COLO829 (cell line): Measurements from ENCODE around the gene DLGAP4.
A peak's percentile ranks its signal among the peaks of the same experiment; 100 is the strongest.
"Not testable (repeated sequence)": the region's sequence is repeated elsewhere in the genome, so short reads cannot be mapped to it uniquely, and the experiment has no call there.

Experiments used
- DNase-seq: peaks from one replicate; pipeline ENCODE4 v3.0.0; 2012; ENCODE audit warnings: low spot score

Gene DLGAP4

DNA sequence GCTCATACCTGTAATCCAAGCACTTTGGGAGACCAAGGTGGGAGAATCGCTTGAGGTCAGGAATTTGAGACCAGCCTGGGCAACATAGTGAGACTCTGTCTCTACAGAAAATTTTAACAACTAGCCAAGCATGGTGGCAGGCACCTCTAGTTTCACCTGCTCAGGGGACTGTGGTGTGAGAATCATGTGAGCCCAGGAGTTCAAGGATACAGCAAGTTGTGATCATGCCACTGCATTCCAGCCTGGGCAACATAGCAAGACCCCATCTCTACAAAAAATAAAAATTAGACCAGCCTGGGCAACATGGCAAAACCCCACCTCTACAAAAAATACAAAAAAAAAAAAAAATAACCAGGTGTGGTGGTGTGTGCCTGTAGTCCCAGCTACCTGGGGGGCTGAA, 73.8 kb downstream of the DLGAP4 start:
- DNase-seq, result not testable (repeated sequence)

DNA sequence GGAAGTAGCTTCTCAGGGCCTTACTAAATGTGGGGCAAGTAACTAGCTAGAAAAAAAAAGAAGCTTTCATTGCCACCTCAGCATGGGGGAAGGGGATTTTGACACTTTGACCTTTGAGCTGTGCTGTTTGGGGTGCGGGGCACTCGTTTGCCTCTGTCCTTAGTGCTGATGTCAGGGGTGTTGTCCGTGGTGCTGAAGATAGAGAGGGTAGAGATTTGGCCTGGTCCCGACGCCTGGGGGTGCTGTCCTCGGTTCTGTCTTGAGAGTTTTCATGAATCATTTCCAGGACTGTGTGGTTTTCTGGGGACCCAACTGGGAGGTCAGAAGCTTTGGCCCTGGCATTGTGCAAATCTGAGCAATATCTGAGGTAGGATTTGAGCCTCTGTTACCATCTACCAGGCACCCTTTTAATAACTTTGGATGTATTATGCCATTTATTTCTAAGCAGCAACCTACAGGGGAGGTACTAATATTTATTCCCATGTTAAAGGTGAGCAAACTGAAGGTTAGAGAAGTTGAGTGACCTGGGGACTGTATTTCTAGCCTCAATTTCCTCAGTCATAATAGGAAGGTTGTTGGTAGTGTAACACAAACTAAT, 78.0 kb downstream of the DLGAP4 start:
- no peak for DNase-seq

DNA sequence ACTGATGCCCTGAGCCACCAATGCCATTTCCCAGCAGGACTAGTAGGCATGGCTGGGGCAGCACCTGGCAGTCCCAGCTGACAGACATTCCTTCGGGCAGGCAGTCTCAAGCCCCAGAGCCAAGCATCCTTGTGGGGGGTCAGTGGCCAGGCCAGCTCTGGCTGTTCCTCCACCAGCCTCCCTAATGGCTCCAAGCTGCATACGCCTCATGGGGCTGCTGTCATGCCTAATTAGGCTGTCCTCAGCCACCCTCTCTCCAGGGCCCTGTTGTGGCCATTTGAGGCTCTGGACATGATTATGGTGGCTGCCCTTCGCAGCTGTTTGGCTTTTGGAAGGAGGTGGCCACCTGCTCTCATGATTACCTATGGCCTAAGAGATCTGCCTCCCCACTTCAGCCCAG, 79.4 kb downstream of the DLGAP4 start:
- no peak for DNase-seq

DNA sequence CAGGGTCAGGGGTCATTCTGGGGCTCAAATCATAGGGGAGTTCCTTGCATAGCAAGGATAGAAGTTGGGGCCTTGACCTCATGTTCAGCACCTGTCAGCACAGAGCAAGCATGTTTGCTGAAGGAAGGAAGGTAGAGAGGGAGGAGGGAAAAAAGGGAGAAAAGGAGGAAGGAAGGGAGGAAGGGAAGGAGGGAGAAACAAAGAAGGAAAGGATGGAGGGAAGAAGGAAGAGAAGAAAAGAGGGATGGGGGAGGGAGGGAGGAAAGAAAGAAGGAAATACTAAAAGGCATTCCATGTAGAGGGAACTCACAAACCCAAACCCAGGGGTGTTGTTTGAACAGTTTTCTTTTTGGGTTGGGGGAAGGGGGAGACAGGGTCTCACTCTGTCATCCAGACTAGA, 80.1 kb downstream of the DLGAP4 start:
- DNase-seq, result no peak

DNA sequence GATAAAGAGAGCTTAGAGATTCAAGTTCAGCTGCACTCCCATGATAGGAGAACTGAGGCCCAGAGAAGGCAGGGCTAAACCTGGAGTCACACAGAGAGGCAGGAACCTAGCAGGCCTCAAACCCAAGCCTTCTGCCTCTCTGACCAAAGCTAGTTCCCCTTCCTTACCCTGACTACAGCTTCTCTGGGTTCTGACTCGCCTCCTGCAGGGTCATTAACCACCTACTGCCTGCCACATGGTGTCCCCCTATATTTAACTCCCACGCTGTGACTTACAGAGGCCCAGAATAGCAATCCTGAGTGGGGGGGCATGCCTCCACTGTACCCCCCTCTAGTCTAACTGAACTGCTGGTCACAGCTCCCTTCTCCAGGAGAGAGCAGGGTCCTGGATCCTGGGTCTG, 84.1 kb downstream of the DLGAP4 start:
- no peak for DNase-seq

DNA sequence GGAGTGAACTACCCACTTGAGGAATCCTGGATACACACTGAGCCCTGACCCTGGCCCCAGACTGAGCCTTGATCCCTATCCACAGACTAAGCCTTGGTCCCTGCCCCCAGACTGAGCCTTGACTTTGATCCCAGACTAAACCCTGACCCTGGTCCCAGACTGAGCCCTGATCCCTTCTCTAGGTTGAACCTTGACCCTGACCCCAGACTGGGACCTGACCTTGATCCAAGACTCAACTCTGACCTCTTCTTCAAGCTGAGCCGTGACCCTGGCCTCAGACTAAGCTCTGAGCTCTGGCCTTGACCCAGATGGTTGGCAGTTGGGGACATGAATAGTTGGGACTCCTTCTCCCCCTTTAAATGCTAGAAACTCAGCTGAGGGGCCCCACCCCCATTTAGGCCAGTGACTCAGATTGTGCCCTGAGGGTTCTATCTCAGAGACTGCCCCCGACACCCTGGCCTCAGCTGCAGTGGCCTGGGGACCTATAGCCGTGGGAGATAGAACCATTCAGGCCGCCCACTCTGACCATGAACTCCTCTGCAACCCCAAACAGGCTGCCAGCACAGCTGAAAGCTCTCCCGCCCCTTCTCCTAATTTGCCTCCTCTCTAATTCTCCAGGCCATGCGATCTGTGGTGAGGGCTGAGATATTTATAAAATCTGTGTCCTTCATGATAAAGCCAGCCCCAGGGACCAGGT, 84.7 kb downstream of the DLGAP4 start:
- no peak for DNase-seq

DNA sequence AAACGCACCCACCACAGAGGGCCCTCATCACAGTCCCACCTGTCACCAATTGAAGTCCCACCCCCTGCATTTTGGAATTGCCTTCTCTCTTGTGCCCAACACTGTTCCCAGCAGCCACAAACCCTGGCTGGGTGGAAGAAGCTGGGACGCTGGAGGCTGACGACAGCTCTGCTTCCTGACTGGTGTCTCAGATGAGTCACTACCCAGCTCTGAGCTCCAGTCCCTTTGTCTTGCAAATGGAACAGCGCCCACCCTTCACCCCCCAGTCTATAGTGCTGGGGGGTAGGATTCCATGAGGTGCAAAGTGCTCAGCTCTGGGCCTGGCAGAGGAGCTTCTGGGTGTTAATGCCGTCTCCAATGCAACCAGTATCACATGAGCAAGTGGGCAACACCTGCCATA, 85.3 kb downstream of the DLGAP4 start:
- DNase-seq, result no peak

DNA sequence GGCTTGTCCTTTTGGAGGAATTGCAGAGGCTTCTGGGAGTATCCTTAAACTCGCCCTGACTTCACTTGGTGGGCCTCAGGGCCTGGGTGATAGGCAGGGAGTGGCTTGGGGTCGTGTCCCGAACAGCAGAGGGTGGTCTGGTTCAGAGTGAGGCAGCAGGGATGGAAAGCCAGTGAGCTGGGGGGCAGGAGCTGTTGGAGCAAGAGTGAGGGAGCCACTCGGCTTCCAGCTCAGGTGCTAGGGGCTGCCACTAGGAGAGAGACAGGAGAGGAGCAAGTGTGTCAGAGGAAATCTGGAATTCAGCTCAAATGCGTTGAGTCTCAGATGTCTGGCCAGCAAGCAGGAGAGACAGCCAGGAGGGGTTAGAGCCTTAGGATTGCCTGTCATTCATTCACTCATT, 85.8 kb downstream of the DLGAP4 start:
- DNase-seq, result no peak

DNA sequence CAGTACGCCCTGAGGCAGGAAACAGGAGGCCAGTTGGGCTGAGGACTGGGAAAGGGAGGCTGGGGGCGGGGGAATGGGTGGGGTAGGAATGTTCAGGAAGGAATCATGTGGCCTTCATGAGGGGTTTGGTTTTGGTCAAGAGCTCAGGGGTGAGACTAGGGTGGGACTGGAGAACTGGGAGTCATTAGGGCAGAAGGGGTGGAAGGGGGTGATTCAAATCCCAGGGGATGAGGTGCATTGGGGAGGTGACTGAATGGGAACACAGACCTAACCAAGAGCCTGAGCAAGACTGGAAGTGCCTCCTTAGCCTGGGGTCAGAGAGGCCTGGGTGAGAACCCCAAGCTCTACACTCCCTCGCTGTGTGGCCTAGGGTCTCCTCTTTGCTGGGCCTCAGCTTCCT, 86.8 kb downstream of the DLGAP4 start:
- no peak for DNase-seq

DNA sequence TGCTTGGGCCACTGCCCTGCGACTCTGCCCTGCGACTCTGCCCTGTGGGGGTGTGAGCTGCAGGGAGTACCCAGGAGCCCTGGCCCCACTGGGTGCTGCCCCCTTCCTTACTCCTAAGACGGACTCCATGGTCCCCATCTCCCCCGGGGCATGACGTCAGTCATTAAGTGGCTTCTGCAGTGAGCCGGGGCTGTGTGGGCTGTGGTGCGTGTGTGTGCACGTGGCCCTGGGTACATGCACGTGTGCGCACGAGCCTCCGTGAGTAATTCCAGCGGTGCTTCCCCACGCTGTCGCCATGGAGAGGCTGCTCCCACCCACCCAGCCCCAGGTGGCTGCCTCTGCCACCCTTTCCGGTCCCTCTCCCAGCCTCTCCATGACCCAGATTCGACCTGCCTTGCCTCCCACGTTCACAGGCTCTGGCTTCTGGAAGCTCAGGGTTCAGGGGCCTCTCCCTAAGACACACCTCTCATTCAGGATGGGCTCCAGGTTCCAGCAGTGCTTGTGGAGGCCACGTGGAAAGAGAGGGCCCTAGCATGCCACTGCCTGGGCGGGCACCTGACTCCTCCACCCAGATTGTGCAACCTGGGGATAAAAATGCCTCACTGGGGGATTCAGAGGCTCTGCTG, 88.3 kb downstream of the DLGAP4 start:
- no peak for DNase-seq

DNA sequence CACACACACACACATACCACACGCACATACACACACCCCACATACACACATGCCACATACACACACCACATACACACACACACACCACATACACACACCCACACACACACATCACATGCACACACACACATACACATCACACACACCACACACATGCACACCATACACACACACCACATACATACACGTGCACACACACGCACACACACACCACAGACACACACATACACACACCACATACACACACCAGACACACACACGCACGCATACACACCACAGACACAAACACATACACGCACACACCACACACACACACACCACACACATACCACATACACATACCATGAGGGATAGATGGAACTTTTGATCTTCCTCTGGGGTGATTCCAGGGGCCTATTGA, 90.2 kb downstream of the DLGAP4 start:
- DNase-seq, result no peak

DNA sequence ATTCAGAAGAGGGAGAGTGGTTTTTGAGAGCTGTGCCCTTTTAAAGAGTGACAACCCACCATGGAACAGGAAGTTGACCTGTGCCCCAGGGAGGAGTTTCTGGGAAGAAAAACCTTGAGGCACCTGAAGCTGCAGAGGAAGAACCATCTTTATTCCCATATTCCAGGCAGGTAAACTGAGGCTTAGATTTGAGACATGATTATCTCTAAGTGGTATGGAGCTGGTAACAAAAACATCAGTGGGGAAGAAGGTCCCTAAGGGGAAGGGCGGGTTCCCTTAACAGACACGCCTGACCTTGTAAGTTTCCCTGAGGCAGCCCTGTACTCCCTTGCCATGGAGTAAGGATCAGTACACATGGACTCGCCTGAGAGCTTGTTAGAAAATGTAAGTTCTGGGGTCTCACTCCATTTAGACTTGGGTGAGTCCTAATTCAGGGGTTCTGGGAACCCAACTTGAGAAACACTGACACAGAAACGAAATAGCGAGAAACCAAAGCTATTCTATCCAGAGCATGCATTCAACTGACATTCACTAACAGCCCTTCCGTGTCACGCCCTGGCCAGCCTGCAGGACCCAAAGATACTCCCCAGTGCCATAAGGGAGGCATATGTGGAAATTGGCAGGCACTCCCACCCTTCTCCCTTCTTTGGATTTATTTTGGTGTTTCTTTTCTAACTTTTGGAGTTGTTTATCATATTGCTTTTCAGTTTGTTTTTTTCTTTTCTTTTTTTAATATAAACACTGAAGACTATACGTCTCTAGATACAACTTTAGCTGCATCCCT, 90.9 kb downstream of the DLGAP4 start:
- no peak for DNase-seq

DNA sequence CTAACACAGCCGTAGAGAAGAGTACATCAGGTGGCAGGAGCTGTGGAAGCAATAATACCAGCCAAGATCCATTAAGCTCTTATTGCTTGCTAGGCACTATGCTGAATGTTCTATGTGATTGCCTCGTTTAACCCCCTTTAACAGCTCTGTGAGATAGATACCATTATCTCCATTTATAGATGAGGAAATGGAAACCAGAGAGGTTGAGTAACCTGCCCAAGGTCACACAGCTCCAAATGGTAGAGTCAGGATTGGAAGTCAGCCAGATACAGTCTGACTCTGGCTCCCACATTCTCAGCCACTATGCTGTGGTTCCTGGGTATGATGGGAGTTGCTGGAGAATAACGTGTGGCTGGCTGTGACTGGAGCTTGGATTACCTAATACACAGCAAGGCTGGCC, 92.4 kb downstream of the DLGAP4 start:
- no peak for DNase-seq

DNA sequence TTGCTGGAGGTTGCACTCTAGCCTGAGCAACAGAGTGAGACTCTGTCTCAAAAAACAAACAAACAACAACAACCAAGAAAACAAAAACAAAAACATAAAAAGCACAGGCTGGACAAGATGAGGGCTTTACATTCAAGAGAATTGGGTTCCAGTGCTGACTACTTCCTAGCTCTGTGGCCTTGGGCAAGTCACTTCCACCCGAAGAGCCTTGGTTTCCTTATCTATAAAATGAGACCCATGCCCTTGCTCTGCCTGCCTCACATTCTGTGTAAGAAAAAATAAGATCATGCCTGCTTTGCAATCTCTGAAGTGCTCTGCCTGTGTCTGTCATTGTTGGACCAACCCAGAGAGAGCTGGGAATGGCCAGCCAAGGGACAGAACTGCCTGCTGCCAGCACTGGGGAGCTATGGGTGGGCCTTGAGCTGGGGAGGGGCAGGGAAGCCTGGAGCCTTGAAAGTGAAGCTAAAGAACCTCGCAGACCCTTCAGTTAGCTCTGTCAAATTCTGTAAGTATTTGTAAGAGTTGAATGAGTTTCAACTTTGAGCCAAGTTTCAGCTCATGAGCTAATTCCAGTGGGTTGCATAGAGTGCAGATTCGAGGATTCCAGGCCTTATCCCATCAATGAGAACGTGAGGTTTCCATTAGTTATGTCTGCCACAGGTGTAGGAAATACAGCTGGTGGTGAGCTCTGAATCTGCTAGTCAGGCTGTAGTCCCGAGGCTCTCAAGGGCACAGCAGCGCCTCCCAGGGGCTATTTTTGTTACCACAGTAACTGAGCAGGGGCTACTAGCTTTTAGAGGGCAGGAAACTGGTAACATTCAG, 93.2 kb downstream of the DLGAP4 start:
- peak; percentile 92 for DNase-seq

DNA sequence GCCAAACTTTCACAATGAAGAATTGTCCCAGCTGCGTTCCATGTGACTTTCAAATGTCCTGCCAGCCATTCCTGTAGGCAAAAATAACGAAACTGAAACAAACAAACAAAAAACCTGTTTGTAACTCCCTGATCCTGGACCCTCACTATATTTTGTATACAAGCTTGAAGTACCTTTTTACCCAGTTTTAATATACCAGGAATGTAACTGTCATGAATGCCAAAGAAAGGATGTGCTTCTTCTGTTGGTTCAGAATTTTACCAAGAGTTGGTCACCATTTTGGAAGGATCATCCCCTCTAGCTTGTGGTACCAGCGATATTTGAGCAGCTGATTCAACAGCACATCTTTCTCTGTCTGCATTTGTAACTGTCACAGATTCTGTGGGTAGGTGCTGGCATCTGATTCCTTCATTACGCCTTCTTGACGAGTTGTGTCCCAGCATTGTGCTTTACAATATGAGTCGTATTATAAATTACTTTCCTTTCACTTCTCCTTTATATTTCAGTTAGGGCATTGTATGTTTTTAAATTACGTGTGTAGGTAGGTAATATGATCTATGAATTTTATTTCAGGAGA, 93.9 kb downstream of the DLGAP4 start:
- DNase-seq, result no peak

DNA sequence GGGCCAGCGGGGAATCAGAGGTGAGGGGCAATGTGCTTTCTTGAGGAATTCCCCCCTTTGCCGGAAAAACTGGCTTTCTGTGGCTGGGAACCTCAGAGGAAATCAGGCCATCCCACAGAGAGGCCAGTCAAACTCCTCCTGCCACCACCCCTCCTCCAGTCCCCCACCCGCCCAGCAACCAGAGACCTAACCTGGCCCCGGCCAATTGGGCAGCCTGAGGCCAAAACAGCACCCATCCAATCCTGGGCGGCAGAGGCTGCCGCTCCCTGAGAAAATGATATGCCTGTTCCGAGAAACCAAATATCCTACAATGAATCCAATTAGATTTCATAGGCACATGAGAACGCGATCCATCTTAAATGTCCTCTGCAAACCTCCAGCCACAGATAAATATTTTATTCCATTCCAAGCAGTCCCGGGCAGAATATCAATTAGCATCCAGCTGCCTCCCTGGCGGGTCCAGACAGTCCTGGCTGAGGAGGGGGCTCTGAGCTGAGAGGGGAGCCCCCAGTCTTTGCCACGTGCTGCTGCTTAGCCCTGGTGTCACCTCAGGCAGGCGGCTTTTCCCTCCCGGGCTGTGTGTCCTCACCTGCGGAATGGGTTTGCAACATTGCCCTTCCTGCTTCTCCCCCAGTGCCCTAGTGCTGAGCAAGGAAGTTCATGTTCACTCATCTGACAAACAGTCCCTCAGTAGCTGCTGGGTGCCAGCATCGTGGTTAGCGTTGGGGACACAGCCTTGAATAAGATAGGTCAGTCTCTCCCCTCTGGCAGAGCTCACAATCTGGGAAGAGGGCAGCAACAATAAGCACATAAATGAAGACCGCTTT, 95.0 kb downstream of the DLGAP4 start:
- DNase-seq, result no peak

DNA sequence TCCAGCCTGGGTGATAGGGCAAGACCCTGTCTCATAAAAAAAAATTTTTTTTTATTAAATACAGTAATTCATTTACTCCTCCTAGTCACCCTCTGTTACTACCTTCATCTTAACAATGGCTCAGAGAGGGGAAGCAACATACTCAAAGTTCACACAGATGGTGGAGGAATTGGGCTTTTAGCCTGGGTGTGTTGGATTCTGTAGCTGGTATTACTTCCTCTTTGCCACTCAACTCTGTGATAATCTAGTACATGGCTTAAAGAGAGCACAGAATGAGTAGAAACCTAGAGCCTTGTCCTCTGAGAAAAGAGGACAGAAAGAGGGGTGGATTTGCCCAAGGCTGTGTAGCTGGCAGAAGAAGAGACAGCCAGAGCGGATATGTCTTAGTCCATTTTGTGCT, 96.6 kb downstream of the DLGAP4 start:
- no peak for DNase-seq

DNA sequence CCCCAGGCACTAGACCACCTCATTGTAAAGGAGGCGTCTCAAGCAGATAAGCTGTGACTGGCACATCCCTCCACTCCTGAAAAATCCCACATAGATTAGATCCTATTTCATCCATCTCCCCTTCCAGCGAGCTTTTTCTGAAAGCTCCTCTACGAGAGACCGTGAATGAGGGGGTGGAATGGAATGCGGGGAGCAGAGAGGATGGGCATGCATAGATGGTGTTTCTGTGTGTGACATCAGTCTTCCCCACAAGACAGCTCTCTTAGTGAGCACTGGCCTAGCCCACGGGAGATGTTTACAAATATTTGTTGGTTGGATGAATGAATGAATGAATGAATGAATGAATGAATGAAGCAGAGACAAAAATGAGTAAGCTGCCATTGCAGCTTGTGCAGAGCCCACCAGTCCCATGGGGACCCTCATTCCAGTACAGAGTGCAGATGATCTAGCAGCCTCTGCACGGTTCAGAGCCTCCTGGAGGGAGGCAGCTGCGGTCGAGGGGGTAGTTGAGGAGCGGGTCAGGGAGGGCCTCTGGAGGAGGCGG, 98.4 kb downstream of the DLGAP4 start:
- DNase-seq, result no peak

DNA sequence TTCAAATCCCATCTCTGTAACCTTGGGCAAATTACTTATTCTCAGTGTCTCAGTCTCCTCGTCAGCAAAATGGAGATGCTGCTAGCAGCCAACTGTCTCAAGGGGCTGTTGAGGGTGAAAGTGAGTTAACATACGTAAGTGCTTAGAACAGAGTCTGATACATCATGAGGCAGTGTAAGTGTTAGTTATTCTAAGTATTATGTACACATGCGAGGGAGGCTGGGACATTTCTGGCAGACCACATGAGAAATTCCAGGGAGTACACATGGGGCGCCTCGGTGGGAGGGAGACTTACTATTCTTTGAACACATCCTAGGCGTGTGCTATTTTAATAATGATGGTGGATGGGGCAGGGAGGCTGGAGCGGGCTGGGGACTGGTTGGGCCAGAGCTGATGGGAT, 99.1 kb downstream of the DLGAP4 start:
- DNase-seq, result no peak

DNA sequence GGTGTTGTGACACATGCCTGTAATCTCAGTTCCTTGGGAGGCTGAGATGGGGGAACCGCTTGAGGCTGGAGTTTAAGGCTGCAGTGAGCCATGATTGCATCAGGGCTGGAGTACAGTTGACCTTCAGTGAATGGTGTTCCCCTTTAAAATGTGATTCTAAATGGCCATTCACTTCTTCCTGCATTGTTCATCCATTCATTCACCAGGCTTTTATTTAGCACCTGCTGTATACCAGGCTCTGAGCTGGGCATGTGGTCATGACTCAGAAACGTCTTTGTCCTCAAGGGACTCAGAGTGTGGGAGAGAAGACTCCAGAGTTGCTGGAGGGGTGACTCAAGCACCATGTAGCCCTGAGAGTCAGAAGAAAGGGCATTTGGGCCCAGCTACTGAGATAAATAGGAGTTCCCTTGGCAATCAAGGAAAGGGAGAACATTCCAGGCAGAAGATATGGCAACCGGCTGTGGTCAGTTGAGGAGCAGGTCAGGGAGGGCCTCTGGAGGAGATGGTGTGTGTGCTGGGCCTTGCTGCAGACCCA, 101.1 kb downstream of the DLGAP4 start:
- no peak for DNase-seq
